IMR-90 (cell line): ENCODE results near the gene IRF2.

Experiments used
- CTCF ChIP-seq: conservative IDR thresholded peaks from 2 replicates; pipeline ENCODE4 v1.5.1; 2012; ENCODE audit warnings: mild to moderate bottlenecking, low read depth, low read length, improper control_type of control experiment
- MAFK ChIP-seq: IDR thresholded peaks from 2 replicates; pipeline ENCODE4 v1.6.1; 2012; ENCODE audit warnings: low read depth, low read length, improper control_type of control experiment
- MXI1 ChIP-seq: IDR thresholded peaks from 2 replicates; pipeline ENCODE4 v1.6.1; 2012; ENCODE audit warnings: low read depth, mild to moderate bottlenecking, low read length, moderate library complexity, borderline replicate concordance
- POLR2A ChIP-seq: IDR thresholded peaks from 2 replicates; pipeline ENCODE4 v1.6.1; 2012; ENCODE audit warnings: mild to moderate bottlenecking, low read depth, low read length

GRCh38 chr4:184357165-184357564, 117.2 kb downstream of the IRF2 start:
- TF ChIP-seq MAFK (no peak), MXI1 (no peak), CTCF (no peak), POLR2A (no peak)
